GDM1 (cell line): Measurements from ENCODE around the gene IFNA17.
"Not testable (repeated sequence)": the region's sequence is repeated elsewhere in the genome, so short reads cannot be mapped to it uniquely, and the experiment has no call there.

Experiments used
- DNase-seq: peaks from one replicate; lab custom pipeline; 2025; lab: John Stamatoyannopoulos, UW

Gene IFNA17

DNA sequence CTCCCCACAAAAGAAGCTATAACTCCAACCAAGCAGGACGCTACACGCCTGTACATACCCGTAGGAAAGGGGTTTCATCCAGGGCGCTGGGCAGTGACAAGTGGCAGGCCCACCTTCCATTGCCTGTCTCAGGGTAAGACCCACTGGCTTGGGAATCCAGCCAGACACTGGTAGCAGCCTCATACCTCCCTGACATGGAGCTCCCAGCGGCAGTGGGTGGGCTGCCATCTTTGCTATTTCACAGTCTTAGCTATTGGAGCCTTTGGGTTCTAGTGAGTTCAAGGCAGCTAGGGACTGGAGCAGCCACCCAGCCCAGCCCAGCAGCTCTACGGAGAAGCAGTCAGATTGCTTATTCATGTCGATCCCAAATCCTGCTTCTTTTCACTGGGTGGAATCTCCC lies 17.7 kb downstream of the IFNA17 start:
- DNase-seq: no peak

DNA sequence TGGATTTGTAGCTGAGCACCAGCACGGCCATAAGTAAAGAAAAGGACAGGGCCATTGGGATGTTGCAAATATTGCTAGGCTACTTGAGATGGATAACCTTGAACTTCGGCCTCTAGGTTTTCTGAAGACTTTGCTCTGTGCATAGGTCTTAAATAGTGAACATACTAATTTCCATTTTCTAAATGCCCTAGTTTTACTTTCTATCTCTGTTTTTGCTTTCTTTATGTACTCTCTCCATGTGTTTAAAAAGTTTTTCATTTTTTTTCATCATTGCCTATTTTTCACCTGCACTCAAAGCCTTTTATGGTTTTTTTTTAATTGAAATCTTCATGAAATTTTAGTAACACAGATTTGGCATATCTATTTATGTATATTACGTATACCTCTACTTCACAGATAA lies 21.0 kb downstream of the IFNA17 start, which contains the start of gene IFNA10:
IFNA10 (minus strand) TSS at position 101 of the 400 bp plus-strand sequence; CDS start at position 55, 46 bp downstream.
- DNase-seq: not testable (repeated sequence)

DNA sequence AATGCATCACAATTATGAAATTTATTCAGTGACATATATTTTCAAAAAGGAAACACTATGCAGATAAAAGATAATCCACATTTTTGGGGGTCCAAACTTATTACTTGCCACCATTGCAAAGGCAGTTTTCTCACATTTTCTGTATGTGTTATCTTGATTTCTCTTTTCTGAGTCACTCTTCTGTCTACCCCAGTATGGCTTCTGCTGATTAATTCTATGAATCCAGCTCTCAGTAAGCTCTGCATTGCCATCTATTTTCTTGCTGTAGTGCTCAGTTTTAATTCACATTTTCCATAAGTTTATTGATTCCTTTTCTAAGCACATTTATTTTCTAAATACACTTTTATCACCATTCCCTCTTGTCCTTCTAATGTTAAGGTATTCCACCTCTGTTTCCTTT lies 22.8 kb downstream of the IFNA17 start:
- no peak for DNase-seq

DNA sequence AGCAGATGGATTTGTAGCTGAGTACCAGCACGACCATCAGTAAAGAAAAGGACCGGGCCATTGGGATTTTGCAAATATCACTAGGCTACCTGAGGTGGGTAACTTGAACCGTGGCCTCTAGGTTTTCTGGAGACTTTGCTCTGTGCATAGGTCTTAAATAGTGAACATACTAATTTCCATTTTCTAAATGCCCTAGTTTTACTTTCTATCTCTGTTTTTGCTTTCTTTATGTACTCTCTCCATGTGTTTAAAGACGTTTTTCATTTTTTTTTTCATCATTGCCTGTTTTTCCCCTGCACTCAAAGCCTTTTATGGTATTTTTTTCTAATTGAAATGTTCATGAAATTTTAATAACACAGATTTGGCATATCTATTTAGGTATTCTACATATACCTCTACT lies 25.9 kb downstream of the IFNA17 start, which contains the start of gene IFNA7:
IFNA7 (minus strand) TSS at position 101 of the 400 bp plus-strand sequence; CDS start at position 61, 40 bp downstream.
- not testable (repeated sequence) for DNase-seq

DNA sequence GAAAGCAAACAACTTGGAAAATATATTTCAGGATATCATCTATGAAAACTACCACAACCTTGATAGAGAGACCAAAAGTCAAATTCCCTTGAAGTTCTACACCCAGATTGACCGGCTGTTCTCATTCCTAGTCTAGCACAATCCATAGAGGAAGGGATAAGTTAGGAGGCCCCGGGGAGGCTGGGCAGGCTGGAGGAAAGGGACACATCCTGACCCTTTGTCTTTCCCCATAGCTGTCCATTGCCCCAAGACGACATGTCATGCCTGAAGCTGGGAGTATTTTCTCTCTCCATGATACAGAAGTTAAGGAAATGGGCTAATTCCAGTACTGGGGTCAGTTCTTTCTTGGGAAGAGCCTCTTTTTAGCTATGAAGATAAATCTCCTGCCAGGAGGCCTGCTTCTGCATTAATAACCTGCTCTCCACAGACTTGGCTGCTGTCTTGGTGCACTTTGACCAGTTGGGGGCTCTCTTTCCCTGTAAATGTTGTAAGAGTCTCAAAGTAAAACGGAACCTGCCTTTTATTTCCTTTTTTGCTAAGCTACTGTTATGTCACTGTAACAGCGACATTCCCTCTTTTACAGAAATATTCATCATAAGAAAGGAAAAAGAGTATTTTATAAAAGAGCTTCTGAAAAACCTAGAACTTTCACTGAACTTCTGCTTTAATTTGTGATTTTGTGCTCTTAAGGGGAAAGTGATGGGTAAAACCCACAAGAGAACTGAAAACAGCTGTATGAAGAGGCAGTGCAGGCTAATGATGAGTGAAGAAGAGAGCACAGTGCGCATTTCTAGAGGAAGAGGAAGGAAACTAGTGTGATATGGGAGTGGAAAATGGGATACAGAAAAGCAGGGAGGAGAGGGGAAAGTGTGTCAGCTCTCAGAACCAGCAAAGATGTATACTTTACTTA lies 32.9 kb downstream of the IFNA17 start:
- DNase-seq: peak; percentile 32

DNA sequence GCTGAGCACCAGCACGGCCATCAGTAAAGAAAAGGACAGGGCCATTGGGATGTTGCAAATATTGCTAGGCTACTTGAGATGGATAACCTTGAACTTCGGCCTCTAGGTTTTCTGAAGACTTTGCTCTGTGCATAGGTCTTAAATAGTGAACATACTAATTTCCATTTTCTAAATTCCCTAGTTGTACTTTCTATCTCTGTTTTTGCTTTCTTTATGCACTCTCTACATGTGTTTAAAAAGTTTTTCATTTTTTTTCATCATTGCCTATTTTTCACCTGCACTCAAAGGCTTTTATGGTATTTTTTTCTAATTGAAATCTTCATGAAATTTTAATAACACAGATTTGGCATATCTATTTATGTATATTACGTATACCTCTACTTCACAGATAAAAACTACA lies 40.5 kb downstream of the IFNA17 start, which contains the start of gene IFNA4:
IFNA4 (minus strand) TSS at position 101 of the 400 bp plus-strand sequence; CDS start at position 45, 56 bp downstream.
- not testable (repeated sequence) for DNase-seq

DNA sequence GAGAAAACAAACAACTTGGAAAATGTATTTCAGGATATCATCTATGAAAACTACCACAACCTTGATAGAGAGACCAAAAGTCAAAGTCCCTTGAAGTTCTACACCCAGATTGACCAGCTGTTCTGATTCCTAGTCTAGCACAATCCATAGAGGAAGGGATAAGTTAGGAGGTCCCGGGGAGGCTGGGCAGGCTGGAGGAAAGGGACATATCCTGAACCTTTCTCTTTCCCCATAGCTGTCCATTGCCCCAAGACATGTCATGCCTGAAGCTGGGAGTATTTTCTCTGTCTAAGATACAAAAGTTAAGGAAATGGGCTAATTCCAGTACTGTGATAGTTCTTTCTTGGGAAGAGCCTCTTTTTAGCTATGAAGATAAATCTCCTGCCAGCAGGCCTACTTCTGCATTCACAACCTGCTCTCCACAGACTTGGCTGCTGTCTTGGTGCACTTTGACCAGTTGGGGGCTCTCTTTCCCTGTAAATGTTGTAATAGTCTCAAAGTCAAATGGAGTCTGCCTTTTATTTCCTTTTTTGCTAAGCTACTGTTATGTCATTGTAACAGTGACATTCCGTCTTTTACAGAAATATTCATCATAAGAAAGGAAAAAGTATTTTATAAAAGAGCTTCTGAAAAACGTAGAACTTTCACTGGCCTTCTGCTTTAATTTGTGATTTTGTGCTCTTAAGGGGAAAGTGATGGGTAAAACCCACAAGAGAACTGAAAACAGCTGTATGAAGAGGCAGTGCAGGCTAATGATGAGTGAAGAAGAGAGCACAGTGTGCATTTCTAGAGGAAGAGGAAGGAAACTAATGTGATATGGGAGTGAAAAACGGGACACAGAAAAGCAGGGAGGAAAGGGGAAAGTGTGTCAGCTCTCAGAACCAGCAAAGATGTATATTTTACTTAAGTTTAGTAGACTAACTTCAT lies 44.9 kb downstream of the IFNA17 start:
- peak; percentile 47 for DNase-seq
